Ovary (tissue), 9 donors: ENCODE results near the gene PDE4C. TPM values are rescaled to one million over a fixed set of nuclear protein-coding genes. Genes with fewer than 3 reads are reported as not detected.

ENCODE experiments used
- DNase-seq, 5 donors: peaks; one replicate each; pipeline ENCODE4 v3.0.0-alpha.2; 2019 to 2020
- H3K27ac ChIP-seq, 2 donors: fragments of 200-600 bp; one replicate each; pipeline versions ENCODE4 v1.5.1 to v1.8.0; 2019 to 2022
- H3K27me3 ChIP-seq: fragments of 200-600 bp; one replicate; pipeline ENCODE4 v1.8.0; 2022
- H3K36me3 ChIP-seq: fragments of 200-600 bp; sonication (generic); one replicate; pipeline ENCODE4 v1.5.1; 2019
- H3K4me1 ChIP-seq: one replicate; pipeline ENCODE4 v1.8.1; 2013; ENCODE audit warnings: mild to moderate bottlenecking, moderate library complexity; ENCODE audit not compliant: insufficient read depth
- H3K4me3 ChIP-seq: fragments of 200-600 bp; sonication (generic); one replicate; pipeline ENCODE4 v1.5.1; 2017
- H3K9me3 ChIP-seq, 2 donors: fragments of 200-600 bp in 1 of 2; sonication (generic) in 1 of 2; one replicate each; pipeline versions ENCODE4 v1.5.1 to v1.8.1; 2013 to 2019; ENCODE audit warnings: mild to moderate bottlenecking in 1 of 2, moderate library complexity in 1 of 2
- CTCF ChIP-seq, 3 donors: fragments of 450-650 bp in 2 of 3; fragments of 200-600 bp in 1 of 3; IDR thresholded peaks; one replicate each; pipeline versions ENCODE4 v1.5.1 to v1.8.0; 2016 to 2022; ENCODE audit warnings: antibody characterized with exemption in 3 of 3, mild to moderate bottlenecking in 1 of 3
- EP300 ChIP-seq: sonication (generic); formaldehyde crosslinking; IDR thresholded peaks from one replicate; pipeline ENCODE4 v1.6.1; 2017; ENCODE audit warnings: antibody characterized with exemption
- POLR2A ChIP-seq: fragments of 450-650 bp; IDR thresholded peaks from one replicate; pipeline ENCODE4 v1.6.1; 2017; ENCODE audit warnings: antibody characterized with exemption, mild to moderate bottlenecking, moderate library complexity
- whole genome bisulfite sequencing, 3 donors: extraction: QIAGEN DNeasy Blood & Tissue Kit in 1 of 3; methylation state at CpG; one replicate each; pipeline versions ENCODE4 v1.1.5 to v1.1.7; 2013 to 2017; 5-methylcytosine and 5-hydroxymethylcytosine counted together
- intact Hi-C, 4 donors: fragments of 100-400 bp; cut with DNase I; formaldehyde crosslinking; loops; one replicate each; pipeline versions ENCODE4 v1.11.0 to v1.15.1; 2022 to 2023
- polyA plus RNA-seq, 2 donors: library from polyadenylated mRNA; stranded (reverse); fragments of 200-250 nt in 1 of 2; fragments of 350-450 nt in 1 of 2; fragmentation: Illumina TruSeq in 1 of 2; extraction: RNeasy Lipid Tissue Mini Kit (QIAGEN cat#74804) in 1 of 2; gene quantifications; one replicate each; pipeline ENCODE4 v1.2.3, GENCODE V29; 2013 to 2014
- total RNA-seq, 7 donors: library from RNA; depleted of rRNA in 2 of 7; stranded (reverse); fragments of >200 nt in 2 of 7; fragmentation: NEBNext Ultra II Directional in 3 of 7; extraction: Animal tissue kit (Norgen Biotek cat#: 25700) in 3 of 7; gene quantifications; one replicate each; pipeline versions ENCODE4 v1.1.0 to v1.2.4, GENCODE V29; 2016 to 2023
- donor health status: DM: no; HTN: no; CAD: no; lungs with moderate emphysema.
- donor health status: DM: no; HTN: no; CAD: no.
- donor health status: Bipolar disorder and iron deficiency.
- donor health status: DM: yes; HTN: yes; CAD: no.
- donor health status: DM: no; HTN: no; CAD: no.
- donor health status: DM: yes; HTN: yes; CAD: no.

PDE4C gene
- total and polyA plus RNA-seq, 9 donors = 0.50 to 1.7 (median 0.98) TPM; not detected in 1

DNA sequence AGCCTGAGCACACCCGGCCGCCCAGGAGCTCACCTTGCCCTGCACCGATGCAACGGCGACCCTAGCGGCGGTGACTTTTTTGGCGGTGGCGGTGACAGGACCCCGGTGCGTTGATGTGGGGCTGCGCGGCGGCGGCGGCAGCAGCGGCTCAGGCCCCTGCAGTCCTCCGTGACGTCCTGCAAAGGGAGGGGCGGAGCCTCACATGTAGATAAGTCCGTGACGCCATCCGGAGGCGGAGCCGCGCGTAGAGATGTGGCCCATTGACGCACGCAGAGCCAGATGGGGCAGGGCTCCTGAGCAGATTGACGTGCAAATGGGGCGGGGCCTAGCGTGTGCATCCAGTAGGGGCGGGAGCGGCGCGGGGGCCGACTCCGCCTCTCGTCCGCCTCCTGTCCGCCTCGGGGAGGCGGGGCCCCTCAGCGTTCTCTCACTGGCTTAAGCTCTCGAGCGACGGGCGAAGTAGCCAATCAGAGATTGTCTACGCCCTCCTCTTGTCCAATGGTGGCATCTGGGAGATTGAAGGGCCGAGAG lies 22.3 kb downstream of the PDE4C start, which contains the start of gene RAB3A:
TSS of gene RAB3A (minus strand) at position 180 of the 531 bp plus-strand sequence. CDS start 1,302 bp downstream, outside the sequence.
- Histone ChIP-seq H3K4me3 (peak within 1 kb of the TSS; percentile 68), H3K4me1 (peaks cover 12% of the 10 kb centered on the region), H3K36me3 (no peaks in the 10 kb centered on the region), H3K9me3 (no peaks in the 10 kb centered on the region), H3K27ac (peak within 1 kb of the TSS; percentile 93 to 97), H3K27me3 (no peaks in the 10 kb centered on the region)
- WGBS, 3 donors = 0% methylated on average over 20 to 50 of the region's 50 CpGs
- intact Hi-C loops = loop anchor here in 2 of 4 donors (5.0 to 10.0 kb wide), 2 partner anchors 123 to 211 kb away; partner anchors contain the start of gene SSBP4 (in 1 of the 2)
- peak; percentile 85 for TF ChIP-seq EP300
- peak; percentile 56 for TF ChIP-seq POLR2A
- TF ChIP-seq CTCF (IDR thresholded peaks at IDR 0.05) = peak in 1 of 3 donors; percentile 27
- DNase-seq = peak; percentile 100

DNA sequence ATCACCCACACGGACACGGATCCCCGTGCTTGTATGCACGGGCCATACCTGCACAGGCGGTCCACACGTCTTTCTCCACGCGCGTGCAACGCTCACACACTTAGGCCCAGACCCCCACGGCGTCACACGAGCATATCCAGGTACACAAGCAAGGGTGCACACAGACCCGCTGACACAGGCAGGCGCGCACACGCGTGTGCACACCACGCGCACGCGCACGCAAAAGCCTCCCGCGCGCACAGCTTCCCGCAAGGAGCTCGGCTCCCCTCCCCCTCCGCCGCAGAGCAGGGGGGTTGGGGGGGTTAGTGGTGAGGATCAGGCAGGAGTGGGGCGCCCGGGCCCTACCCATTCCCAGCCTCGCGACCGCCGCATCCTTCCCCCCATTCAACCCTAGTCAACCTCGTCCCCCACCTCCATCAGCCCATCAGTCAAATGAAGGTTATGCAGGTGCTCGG lies 22.8 kb downstream of the PDE4C start:
- Histone ChIP-seq H3K36me3 (no peaks in the 10 kb centered on the region), H3K4me3 (peak overlapping the region; percentile 68), H3K9me3 (no peaks in the 10 kb centered on the region), H3K27me3 (no peaks in the 10 kb centered on the region), H3K27ac (peak overlapping the region; percentile 58 to 71), H3K4me1 (peaks cover 12% of the 10 kb centered on the region)
- WGBS, 3 donors = 0 to 1% (median 0%) methylated on average over 28 to 38 of the region's 38 CpGs
- DNase-seq = peak in 4 of 5 donors; percentile 63 to 82 (median 74)
- TF ChIP-seq EP300 = no peak
- TF ChIP-seq CTCF (IDR thresholded peaks at IDR 0.05) = no peak
- no peak for TF ChIP-seq POLR2A
- intact Hi-C loops = loop anchor here in 2 of 4 donors (5.0 to 10.0 kb wide), 2 partner anchors 124 to 211 kb away; partner anchors contain the start of gene SSBP4 (in 1 of the 2)

GRCh38 chr19:18202778-18203407 lies 23.3 kb downstream of the PDE4C start:
- WGBS, 3 donors = 2 to 4% (median 3%) methylated on average over 32 of the region's 32 CpGs
- Histone ChIP-seq H3K27me3 (no peaks in the 10 kb centered on the region), H3K4me1 (peaks cover 12% of the 10 kb centered on the region), H3K9me3 (no peaks in the 10 kb centered on the region), H3K36me3 (no peaks in the 10 kb centered on the region), H3K4me3 (peak overlapping the region; percentile 68), H3K27ac (peak overlapping the region in 1 of 2 donors; percentile 23)
- peak; percentile 64 to 85 (median 76) for DNase-seq
- intact Hi-C loops = loop anchor here in 2 of 4 donors (5.0 to 10.0 kb wide), 2 partner anchors 124 to 212 kb away; partner anchors contain the start of gene SSBP4 (in 1 of the 2)
- TF ChIP-seq EP300 = no peak
- TF ChIP-seq CTCF (IDR thresholded peaks at IDR 0.05) = peak in 1 of 3 donors; percentile 44
- no peak for TF ChIP-seq POLR2A

DNA sequence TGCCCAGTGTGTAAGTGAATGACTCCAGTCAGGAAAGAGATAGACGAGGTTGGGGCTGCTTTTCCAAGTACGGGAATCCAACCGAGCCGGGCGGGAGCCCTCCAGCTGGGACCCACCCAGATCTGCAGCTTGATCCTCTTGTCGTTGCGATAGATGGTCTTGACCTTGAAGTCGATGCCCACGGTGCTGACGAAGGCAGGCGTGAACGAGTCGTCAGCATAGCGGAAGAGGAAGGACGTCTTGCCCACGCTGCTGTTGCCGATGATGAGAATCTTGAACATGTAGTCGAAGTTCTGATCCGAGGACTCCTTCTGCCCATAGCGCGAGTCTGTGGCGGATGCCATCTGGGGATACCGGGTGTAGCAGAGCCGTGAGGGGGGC lies 23.9 kb downstream of the PDE4C start:
- peak overlapping the region in 1 of 2 donors; percentile 23 for H3K27ac ChIP-seq
- 51 to 66% (median 60%) methylated on average over 23 to 24 of the region's 24 CpGs for WGBS, 3 donors
- no peak overlapping the region for H3K4me3 ChIP-seq
- H3K4me1 ChIP-seq = peaks cover 12% of the 10 kb centered on the region
- TF ChIP-seq EP300 (no peak), POLR2A (no peak), CTCF (IDR thresholded peaks at IDR 0.05) (no peak)
- H3K27me3 ChIP-seq = no peaks in the 10 kb centered on the region
- H3K9me3 ChIP-seq = no peaks in the 10 kb centered on the region
- DNase-seq = peak in 1 of 5 donors; percentile 48
- intact Hi-C loops = loop anchor here in 2 of 4 donors (5.0 to 10.0 kb wide), 2 partner anchors 125 to 212 kb away; partner anchors contain the start of gene SSBP4 (in 1 of the 2)
- H3K36me3 ChIP-seq = no peaks in the 10 kb centered on the region
